ENCODE results near the gene ERG. TPM values are rescaled to one million over a fixed set of nuclear protein-coding genes. Genes with fewer than 3 reads are reported as not detected.

The ERG gene
- total RNA-seq, 1 experiment from 2014 or later = not detected

DNA sequence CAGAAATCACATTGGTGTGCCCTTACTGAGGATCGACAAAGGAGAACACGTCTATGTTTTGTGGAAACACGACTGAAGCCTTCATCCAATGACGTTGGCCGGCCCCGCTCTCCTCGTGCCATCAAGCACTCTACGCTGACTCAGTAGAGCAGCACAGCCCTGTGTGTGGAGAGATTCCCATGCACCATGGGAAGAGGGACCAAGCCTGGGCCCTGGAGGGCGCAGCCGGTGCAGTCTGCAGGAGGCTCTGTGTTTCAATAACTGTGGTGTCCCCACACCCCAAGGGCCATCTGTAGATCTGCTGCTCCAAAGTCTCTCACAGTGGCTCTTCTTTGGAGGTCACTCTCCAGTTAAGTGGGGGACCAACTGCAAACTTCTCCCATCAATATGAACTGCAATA is 144.0 kb downstream of the ERG start:
- peaks cover 8% of the 10 kb centered on the region for H3K27me3 Mint-ChIP-seq (ENCODE audit: insufficient read depth, unreplicated experiment)
- DNase-seq = no peak
- H3K27ac Mint-ChIP-seq (ENCODE audit: unreplicated experiment) = no peak overlapping the region
- Histone ChIP-seq H3K4me1 (no peaks in the 10 kb centered on the region), H3K27me3 (replicated peaks; ENCODE audit: control insufficient read depth, insufficient read depth, low read length) (no peaks in the 10 kb centered on the region), H3K9me3 (no peaks in the 10 kb centered on the region), H3K4me3 (ENCODE audit: low read depth, low read length) (no peak overlapping the region), H3K36me3 (ENCODE audit: control insufficient read depth, insufficient read depth, low read length) (no peaks in the 10 kb centered on the region)
- BruUV-seq (replicated peaks) = no TSS peak
- CTCF ChIA-PET = no interaction called here
- no peak overlapping the region for H3K4me3 Mint-ChIP-seq (ENCODE audit: unreplicated experiment)
- H3K4me1 Mint-ChIP-seq (ENCODE audit: low read depth, unreplicated experiment) = no peaks in the 10 kb centered on the region
- POLR2A ChIA-PET = no interaction called here
- no peaks in the 10 kb centered on the region for H3K9me3 Mint-ChIP-seq (ENCODE audit: unreplicated experiment)
- intact Hi-C loops (cut with micrococcal nuclease; ENCODE audit: unreplicated experiment) = no loop called here
- TF ChIP-seq, protein P1, sequence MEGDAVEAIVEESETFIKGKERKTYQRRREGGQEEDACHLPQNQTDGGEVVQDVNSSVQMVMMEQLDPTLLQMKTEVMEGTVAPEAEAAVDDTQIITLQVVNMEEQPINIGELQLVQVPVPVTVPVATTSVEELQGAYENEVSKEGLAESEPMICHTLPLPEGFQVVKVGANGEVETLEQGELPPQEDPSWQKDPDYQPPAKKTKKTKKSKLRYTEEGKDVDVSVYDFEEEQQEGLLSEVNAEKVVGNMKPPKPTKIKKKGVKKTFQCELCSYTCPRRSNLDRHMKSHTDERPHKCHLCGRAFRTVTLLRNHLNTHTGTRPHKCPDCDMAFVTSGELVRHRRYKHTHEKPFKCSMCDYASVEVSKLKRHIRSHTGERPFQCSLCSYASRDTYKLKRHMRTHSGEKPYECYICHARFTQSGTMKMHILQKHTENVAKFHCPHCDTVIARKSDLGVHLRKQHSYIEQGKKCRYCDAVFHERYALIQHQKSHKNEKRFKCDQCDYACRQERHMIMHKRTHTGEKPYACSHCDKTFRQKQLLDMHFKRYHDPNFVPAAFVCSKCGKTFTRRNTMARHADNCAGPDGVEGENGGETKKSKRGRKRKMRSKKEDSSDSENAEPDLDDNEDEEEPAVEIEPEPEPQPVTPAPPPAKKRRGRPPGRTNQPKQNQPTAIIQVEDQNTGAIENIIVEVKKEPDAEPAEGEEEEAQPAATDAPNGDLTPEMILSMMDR (IDR thresholded peaks at IDR 0.05; ENCODE audit: insufficient read depth in 1 of 2, low read depth in 1 of 2, low read length in 1 of 2, severe bottlenecking in 1 of 2, unreplicated experiment in 1 of 2) = no peak
- no peaks in the 10 kb centered on the region for H3K36me3 Mint-ChIP-seq (ENCODE audit: insufficient read depth, unreplicated experiment)

DNA sequence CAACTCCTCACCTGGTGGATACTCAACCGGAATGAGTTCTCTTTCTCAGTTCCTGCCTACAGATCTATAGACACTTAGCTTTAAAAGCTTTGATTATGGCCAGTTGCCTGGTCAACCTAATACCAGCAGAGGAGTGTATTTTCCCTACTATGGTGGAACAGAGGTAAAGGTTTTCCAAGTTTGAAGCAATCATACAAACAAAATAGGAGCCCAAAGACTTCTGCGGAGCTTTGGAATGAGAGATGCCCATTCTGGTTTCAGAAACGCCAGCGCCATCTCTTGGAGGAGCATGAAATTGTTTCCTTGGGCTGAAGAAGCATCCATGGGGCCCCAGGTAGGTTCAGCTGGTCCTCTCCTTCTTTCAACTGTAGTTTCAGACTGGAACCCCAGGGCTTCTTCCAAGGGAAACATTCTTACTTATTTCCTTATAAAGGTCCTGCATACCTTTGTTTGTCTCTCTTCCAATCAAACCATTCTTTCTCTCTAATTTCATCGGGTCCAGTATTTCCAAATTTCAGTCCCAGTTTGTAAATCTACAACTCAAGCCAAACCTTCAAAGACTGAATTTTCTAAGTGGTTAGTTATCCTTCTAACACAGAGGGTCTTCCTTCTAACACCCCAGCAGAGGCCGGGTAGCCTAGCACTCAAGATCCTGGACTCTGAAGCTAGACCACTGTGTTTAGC is 145.6 kb downstream of the ERG start:
- no peaks in the 10 kb centered on the region for H3K27me3 ChIP-seq (replicated peaks; ENCODE audit: control insufficient read depth, insufficient read depth, low read length)
- no peak overlapping the region for H3K4me3 ChIP-seq (ENCODE audit: low read depth, low read length)
- Mint-ChIP-seq H3K4me3 (ENCODE audit: unreplicated experiment) (no peak overlapping the region), H3K4me1 (ENCODE audit: low read depth, unreplicated experiment) (no peaks in the 10 kb centered on the region), H3K27me3 (ENCODE audit: insufficient read depth, unreplicated experiment) (peaks cover 8% of the 10 kb centered on the region), H3K36me3 (ENCODE audit: insufficient read depth, unreplicated experiment) (no peaks in the 10 kb centered on the region), H3K9me3 (ENCODE audit: unreplicated experiment) (no peaks in the 10 kb centered on the region), H3K27ac (ENCODE audit: unreplicated experiment) (no peak overlapping the region)
- no TSS peak for BruUV-seq (replicated peaks)
- no peaks in the 10 kb centered on the region for H3K36me3 ChIP-seq (ENCODE audit: control insufficient read depth, insufficient read depth, low read length)
- CTCF ChIA-PET = interaction anchor here (0.9 to 1.1 kb wide), 2 partner anchors 182 to 641 kb away, joined by 3 read pairs; no protein-coding TSS in a partner anchor
- DNase-seq = peak in 1 of 2 experiments; percentile 33
- POLR2A ChIA-PET = no interaction called here
- TF ChIP-seq, protein P1 (IDR thresholded peaks at IDR 0.05; ENCODE audit: insufficient read depth in 1 of 2, low read depth in 1 of 2, low read length in 1 of 2, severe bottlenecking in 1 of 2, unreplicated experiment in 1 of 2) = peak in 1 of 2 experiments; percentile 36
- no peaks in the 10 kb centered on the region for H3K9me3 ChIP-seq
- intact Hi-C loops (cut with micrococcal nuclease; ENCODE audit: unreplicated experiment) = loop anchor here (1.0 kb wide), 2 partner anchors 133 to 193 kb away; no protein-coding TSS in a partner anchor
- no peaks in the 10 kb centered on the region for H3K4me1 ChIP-seq

DNA sequence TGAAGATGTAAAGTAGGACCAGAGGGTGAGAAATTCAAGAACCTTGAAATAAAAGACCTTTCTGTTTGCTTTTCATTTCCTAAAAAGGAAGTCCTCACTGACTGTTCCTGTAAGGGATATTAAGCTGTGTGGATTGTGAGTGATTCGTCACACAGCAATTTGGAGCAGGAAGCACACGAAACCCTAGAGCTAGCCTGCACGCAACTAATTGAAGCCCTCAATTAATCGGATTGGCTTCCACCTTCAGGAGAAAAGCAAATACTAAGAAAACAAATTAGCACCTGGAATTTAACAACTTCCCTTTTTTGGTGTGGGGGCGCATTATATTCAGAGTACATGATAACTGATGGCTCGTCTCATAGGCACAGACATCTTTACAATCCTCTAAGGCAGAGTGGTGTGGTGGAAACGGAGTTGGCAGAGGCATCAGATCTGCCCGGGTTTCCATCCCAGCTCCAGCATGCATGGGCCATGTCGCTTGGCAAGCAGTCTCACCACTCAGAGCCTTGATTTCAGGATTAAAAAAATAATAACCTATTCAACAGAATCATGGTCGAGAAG is 146.2 kb downstream of the ERG start:
- Histone ChIP-seq H3K4me1 (no peaks in the 10 kb centered on the region), H3K9me3 (no peaks in the 10 kb centered on the region), H3K36me3 (ENCODE audit: control insufficient read depth, insufficient read depth, low read length) (no peaks in the 10 kb centered on the region), H3K4me3 (ENCODE audit: low read depth, low read length) (no peak overlapping the region), H3K27me3 (replicated peaks; ENCODE audit: control insufficient read depth, insufficient read depth, low read length) (no peaks in the 10 kb centered on the region)
- TF ChIP-seq, protein P1 (IDR thresholded peaks at IDR 0.05; ENCODE audit: insufficient read depth in 1 of 2, low read depth in 1 of 2, low read length in 1 of 2, severe bottlenecking in 1 of 2, unreplicated experiment in 1 of 2) = no peak
- no TSS peak for BruUV-seq (replicated peaks)
- Mint-ChIP-seq H3K9me3 (ENCODE audit: unreplicated experiment) (no peaks in the 10 kb centered on the region), H3K27me3 (ENCODE audit: insufficient read depth, unreplicated experiment) (peaks cover 10% of the 10 kb centered on the region), H3K36me3 (ENCODE audit: insufficient read depth, unreplicated experiment) (no peaks in the 10 kb centered on the region), H3K27ac (ENCODE audit: unreplicated experiment) (no peak overlapping the region), H3K4me1 (ENCODE audit: low read depth, unreplicated experiment) (no peaks in the 10 kb centered on the region), H3K4me3 (ENCODE audit: unreplicated experiment) (no peak overlapping the region)
- intact Hi-C loops (cut with micrococcal nuclease; ENCODE audit: unreplicated experiment) = loop anchor here (1.0 kb wide), 2 partner anchors 133 to 193 kb away; no protein-coding TSS in a partner anchor
- POLR2A ChIA-PET = no interaction called here
- DNase-seq = no peak
- CTCF ChIA-PET = interaction anchor here (0.9 kb wide), 1 partner anchor 640 kb away, joined by 3 read pairs; no protein-coding TSS in a partner anchor
